Measurements from ENCODE around the gene ZFPM1. TPM values are rescaled to one million over a fixed set of nuclear protein-coding genes. Genes with fewer than 3 reads are reported as not detected.

Gene ZFPM1
- total and polyA plus RNA-seq, 7 donors, result 0.43 to 2.9 (median 2.3) TPM

- ATAC-seq, result no peak
- TF ChIP-seq, protein P1, sequence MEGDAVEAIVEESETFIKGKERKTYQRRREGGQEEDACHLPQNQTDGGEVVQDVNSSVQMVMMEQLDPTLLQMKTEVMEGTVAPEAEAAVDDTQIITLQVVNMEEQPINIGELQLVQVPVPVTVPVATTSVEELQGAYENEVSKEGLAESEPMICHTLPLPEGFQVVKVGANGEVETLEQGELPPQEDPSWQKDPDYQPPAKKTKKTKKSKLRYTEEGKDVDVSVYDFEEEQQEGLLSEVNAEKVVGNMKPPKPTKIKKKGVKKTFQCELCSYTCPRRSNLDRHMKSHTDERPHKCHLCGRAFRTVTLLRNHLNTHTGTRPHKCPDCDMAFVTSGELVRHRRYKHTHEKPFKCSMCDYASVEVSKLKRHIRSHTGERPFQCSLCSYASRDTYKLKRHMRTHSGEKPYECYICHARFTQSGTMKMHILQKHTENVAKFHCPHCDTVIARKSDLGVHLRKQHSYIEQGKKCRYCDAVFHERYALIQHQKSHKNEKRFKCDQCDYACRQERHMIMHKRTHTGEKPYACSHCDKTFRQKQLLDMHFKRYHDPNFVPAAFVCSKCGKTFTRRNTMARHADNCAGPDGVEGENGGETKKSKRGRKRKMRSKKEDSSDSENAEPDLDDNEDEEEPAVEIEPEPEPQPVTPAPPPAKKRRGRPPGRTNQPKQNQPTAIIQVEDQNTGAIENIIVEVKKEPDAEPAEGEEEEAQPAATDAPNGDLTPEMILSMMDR (IDR thresholded peaks at IDR 0.05), result no peak
- intact Hi-C loops (cut with DNase I), result loop anchor here in 1 of 2 donors (10.0 kb wide), 1 partner anchor 327 kb away; no protein-coding TSS in a partner anchor
- WGBS, 3 donors, result 47 to 52% (median 48%) methylated on average over 9 of the region's 9 CpGs
- H3K27ac ChIP-seq, result no peak overlapping the region
- peaks cover 34% of the 10 kb centered on the region for H3K4me1 ChIP-seq
- H3K36me3 ChIP-seq (ENCODE audit: insufficient read depth in 1 of 2, low read depth in 1 of 2), result no peaks in the 10 kb centered on the region
- no peaks in the 10 kb centered on the region for H3K9me3 ChIP-seq
- peaks cover 0 to 38% (median 22%) of the 10 kb centered on the region in 3 donors for H3K27me3 ChIP-seq (ENCODE audit: insufficient read depth in 3 of 3, low read length in 2 of 3)
- no peak for DNase-seq
- H3K4me3 ChIP-seq, result no peak overlapping the region
Measured at GRCh38 chr16:88521674-88522073, 68.6 kb downstream of the ZFPM1 start.

GRCh38 chr16:88522276-88522949 lies 69.3 kb downstream of the ZFPM1 start:
- H3K4me1 ChIP-seq, result peaks cover 41% of the 10 kb centered on the region
- ATAC-seq (no peak), DNase-seq (no peak)
- intact Hi-C loops (cut with DNase I), result loop anchor here in 1 of 2 donors (10.0 kb wide), 1 partner anchor 328 kb away; no protein-coding TSS in a partner anchor
- 37 to 53% (median 40%) methylated on average over 23 to 24 of the region's 24 CpGs for WGBS, 3 donors
- H3K4me3 ChIP-seq, result no peak overlapping the region
- H3K9me3 ChIP-seq, result no peaks in the 10 kb centered on the region
- H3K27ac ChIP-seq, result no peak overlapping the region
- no peaks in the 10 kb centered on the region for H3K36me3 ChIP-seq (ENCODE audit: insufficient read depth in 1 of 2, low read depth in 1 of 2)
- H3K27me3 ChIP-seq (ENCODE audit: insufficient read depth in 3 of 3, low read length in 2 of 3), result peaks cover 0 to 35% (median 22%) of the 10 kb centered on the region in 3 donors
- TF ChIP-seq, protein P1 (IDR thresholded peaks at IDR 0.05), result no peak

DNA sequence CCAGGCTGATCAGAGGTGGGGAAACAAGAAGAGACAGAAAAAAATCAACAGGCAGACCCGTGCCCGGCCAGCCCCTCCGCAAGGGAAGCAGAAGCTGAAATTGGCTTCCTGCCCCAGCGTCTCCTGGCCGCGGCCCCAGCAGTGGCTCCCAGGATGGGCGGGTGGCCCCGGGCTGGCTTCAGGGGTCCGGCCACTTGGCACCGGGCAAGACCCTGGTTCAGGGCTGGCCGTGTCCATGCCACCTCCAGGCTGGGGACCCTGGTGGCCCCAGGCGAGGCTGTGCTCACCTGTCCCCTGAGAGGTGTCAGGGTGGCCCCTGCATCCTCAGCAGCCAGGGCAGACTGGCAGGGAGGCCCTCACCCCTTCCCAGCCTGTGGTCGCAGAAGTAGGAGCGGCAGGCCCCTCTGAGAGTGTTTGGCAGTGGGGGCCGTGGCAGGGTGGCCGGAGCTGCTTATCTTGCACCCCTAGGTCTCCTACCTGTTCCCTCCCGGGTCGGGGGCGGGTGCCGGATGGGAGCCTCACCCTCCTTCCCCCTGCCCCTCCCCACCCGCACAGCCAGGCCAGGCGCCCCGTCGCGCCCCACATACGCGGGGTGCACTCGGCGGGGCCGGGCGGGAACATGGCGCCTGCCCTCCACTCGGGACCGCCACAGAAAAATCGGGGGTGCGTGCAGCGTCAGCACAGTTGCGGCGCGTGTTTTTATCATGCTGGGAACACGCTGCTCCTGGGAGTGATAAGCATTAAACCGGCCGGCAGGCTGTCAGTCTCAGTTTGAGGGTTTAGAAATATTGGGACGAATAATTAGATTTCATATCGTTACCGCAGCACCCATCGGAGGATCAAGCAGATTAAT lies 70.5 kb downstream of the ZFPM1 start:
- peaks cover 45% of the 10 kb centered on the region for H3K4me1 ChIP-seq
- no peak overlapping the region for H3K27ac ChIP-seq
- H3K27me3 ChIP-seq (ENCODE audit: insufficient read depth in 3 of 3, low read length in 2 of 3), result peaks cover 0 to 30% (median 22%) of the 10 kb centered on the region in 3 donors
- no peak overlapping the region for H3K4me3 ChIP-seq
- WGBS, 3 donors, result 26 to 38% (median 31%) methylated on average over 41 to 47 of the region's 47 CpGs
- no peaks in the 10 kb centered on the region for H3K9me3 ChIP-seq
- H3K36me3 ChIP-seq (ENCODE audit: insufficient read depth in 1 of 2, low read depth in 1 of 2), result no peaks in the 10 kb centered on the region
- ATAC-seq (no peak), DNase-seq (no peak)
- intact Hi-C loops (cut with DNase I), result loop anchor here in 1 of 2 donors (10.0 kb wide), 1 partner anchor 329 kb away; no protein-coding TSS in a partner anchor
- TF ChIP-seq, protein P1 (IDR thresholded peaks at IDR 0.05), result no peak

- peaks cover 46% of the 10 kb centered on the region for H3K4me1 ChIP-seq
- intact Hi-C loops (cut with DNase I), result loop anchor here in 1 of 2 donors (10.0 kb wide), 1 partner anchor 330 kb away; no protein-coding TSS in a partner anchor
- no peak overlapping the region for H3K27ac ChIP-seq
- WGBS, 3 donors, result 28 to 32% (median 30%) methylated on average over 18 of the region's 18 CpGs
- ATAC-seq (no peak), DNase-seq (peak in 1 of 2 donors; percentile 11)
- TF ChIP-seq, protein P1 (IDR thresholded peaks at IDR 0.05), result no peak
- no peaks in the 10 kb centered on the region for H3K9me3 ChIP-seq
- peaks cover 0 to 30% (median 19%) of the 10 kb centered on the region in 3 donors for H3K27me3 ChIP-seq (ENCODE audit: insufficient read depth in 3 of 3, low read length in 2 of 3)
- H3K36me3 ChIP-seq (ENCODE audit: insufficient read depth in 1 of 2, low read depth in 1 of 2), result no peaks in the 10 kb centered on the region
- no peak overlapping the region for H3K4me3 ChIP-seq
Measured at GRCh38 chr16:88524274-88524972, 71.3 kb downstream of the ZFPM1 start.
